GM12878 (cell line): ENCODE results near the gene PNMA6E. TPM values are rescaled to one million over a fixed set of nuclear protein-coding genes. Genes with fewer than 3 reads are reported as not detected.

Source experiments
- ATAC-seq: fragments of 200-7000 bp; cut with Tn5 transposase; 3 replicates; pipeline ENCODE4 v1.9.1; 2020; ENCODE audit warnings: mild to moderate bottlenecking, moderate library complexity
- BruUV-seq: library from RNA; stranded (reverse); fragments of 400-500 nt; replicated peaks from 2 replicates; lab custom pipeline; 2021; lab: Mats Ljungman, UMichigan
- CTCF ChIA-PET: fragments of 300-600 bp; sonication (Branson Sonifier 250); formaldehyde crosslinking; extraction: SDS; loops from one replicate; lab custom pipeline; 2021; ENCODE audit warnings: inconsistent platforms; lab: Yijun Ruan, JAX
- POLR2A ChIA-PET: fragments of 350-600 bp; formaldehyde crosslinking; extraction: SDS; loops from one replicate; lab custom pipeline; 2021; ENCODE audit warnings: inconsistent platforms; lab: Charles Lee
- RAD21 ChIA-PET: fragments of 300-600 bp; sonication (Branson Sonifier 250); formaldehyde crosslinking; loops from one replicate; lab custom pipeline; 2023; ENCODE audit warnings: antibody characterized with exemption; ENCODE audit not compliant: unreplicated experiment; lab: Charles Lee
- SMC1A ChIA-PET: fragments of 300-600 bp; sonication (Branson Sonifier 250); formaldehyde crosslinking; loops from one replicate; lab custom pipeline; 2023; ENCODE audit not compliant: unreplicated experiment, uncharacterized antibody; lab: Charles Lee
- DNase-seq: peaks from one replicate; pipeline ENCODE4 v3.0.0-alpha.2; 2011; ENCODE audit warnings: low read depth, low spot score
- FAIRE-seq: peaks from 3 replicates; lab custom pipeline; 2011; peaks lifted over from hg19 to GRCh38; lab: Jason Lieb, UNC
- H2AFZ ChIP-seq: 2 replicates; pipeline ENCODE4 v1.6.0; 2011; ENCODE audit warnings: low read depth, low read length, control low read depth; ENCODE audit not compliant: control insufficient read depth
- H3K27ac ChIP-seq: 2 replicates; pipeline ENCODE4 v1.5.1; 2011; ENCODE audit warnings: control low read depth; ENCODE audit not compliant: control insufficient read depth, insufficient read depth
- H3K27me3 ChIP-seq, 2 experiments: replicated peaks in 1 of 2; 2 replicates each; pipeline versions ENCODE4 v1.6.0 to v1.6.1; 2011; ENCODE audit warnings: low read length in 1 of 2; ENCODE audit not compliant: control insufficient read depth in 2 of 2, insufficient read depth in 2 of 2
- H3K36me3 ChIP-seq, 2 experiments: 2 replicates each; pipeline ENCODE4 v1.5.1; 2011; ENCODE audit warnings: low read length in 1 of 2; ENCODE audit not compliant: control insufficient read depth in 2 of 2, insufficient read depth in 2 of 2
- H3K4me1 ChIP-seq: 2 replicates; pipeline ENCODE4 v1.6.1; 2011; ENCODE audit warnings: mild to moderate bottlenecking, low read length, moderate library complexity, mixed read lengths; ENCODE audit not compliant: control insufficient read depth, insufficient read depth
- H3K4me2 ChIP-seq: 2 replicates; pipeline ENCODE4 v1.6.0; 2011; ENCODE audit warnings: control low read depth; ENCODE audit not compliant: control insufficient read depth, insufficient read depth
- H3K4me3 ChIP-seq: fragments of 200-600 bp; sonication (generic); 2 replicates; pipeline ENCODE4 v1.5.1; 2016
- H3K79me2 ChIP-seq: 2 replicates; pipeline ENCODE4 v1.6.0; 2011; ENCODE audit warnings: low read length; ENCODE audit not compliant: control insufficient read depth, insufficient read depth
- H3K9ac ChIP-seq: 2 replicates; pipeline ENCODE4 v1.8.0; 2011; ENCODE audit warnings: low read length, control low read depth, mixed read lengths; ENCODE audit not compliant: control insufficient read depth, insufficient read depth
- H3K9me3 ChIP-seq: replicated peaks from 3 replicates; pipeline ENCODE4 v1.5.1; 2011; ENCODE audit warnings: mild to moderate bottlenecking, low read length; ENCODE audit not compliant: control insufficient read depth, insufficient read depth
- H4K20me1 ChIP-seq: 2 replicates; pipeline ENCODE4 v1.6.0; 2011; ENCODE audit not compliant: control insufficient read depth, insufficient read depth
- CHD4 ChIP-seq: fragments of 200-600 bp; sonication (generic); IDR thresholded peaks from 2 replicates; pipeline ENCODE4 v1.6.1; 2016; ENCODE audit warnings: mild to moderate bottlenecking
- ESRRA ChIP-seq: IDR thresholded peaks from 2 replicates; pipeline ENCODE4 v1.6.1; 2012; ENCODE audit warnings: mild to moderate bottlenecking, low read length, improper control_type of control experiment
- HDAC6 ChIP-seq: fragments of 200-600 bp; sonication (generic); IDR thresholded peaks from one replicate; pipeline ENCODE4 v1.8.0; 2017; ENCODE audit warnings: antibody characterized with exemption; ENCODE audit not compliant: unreplicated experiment
- HDGF ChIP-seq: fragments of 450-650 bp; IDR thresholded peaks from 2 replicates; pipeline ENCODE4 v1.6.1; 2016; ENCODE audit warnings: antibody characterized with exemption
- IRF3 ChIP-seq: fragments of 450-650 bp; IDR thresholded peaks from 2 replicates; pipeline ENCODE4 v1.6.1; 2014; ENCODE audit warnings: mild to moderate bottlenecking
- MLLT1 ChIP-seq: fragments of 450-650 bp; IDR thresholded peaks from 2 replicates; pipeline ENCODE4 v1.6.1; 2016; ENCODE audit warnings: mild to moderate bottlenecking
- NFYA ChIP-seq: IDR thresholded peaks from 2 replicates; pipeline ENCODE4 v1.6.1; 2011; ENCODE audit warnings: low read depth, mild to moderate bottlenecking, low read length, improper control_type of control experiment, borderline replicate concordance
- RELB ChIP-seq: fragments of 450-650 bp; IDR thresholded peaks from 2 replicates; pipeline ENCODE4 v1.6.1; 2017; ENCODE audit warnings: low read depth, mild to moderate bottlenecking, moderate library complexity
- SIX5 ChIP-seq: IDR thresholded peaks from 2 replicates; pipeline ENCODE4 v1.6.1; 2011; ENCODE audit warnings: mild to moderate bottlenecking, low read depth, low read length, moderate library complexity; ENCODE audit not compliant: severe bottlenecking
- ZNF274 ChIP-seq: IDR thresholded peaks from one replicate; pipeline ENCODE4 v1.8.0; 2011; ENCODE audit not compliant: insufficient read length, insufficient read depth
- WGBS: methylation state at CpG from one replicate; pipeline ENCODE4 v1.1.6; 2016; ENCODE audit warnings: low lambda C conversion rate; ENCODE audit not compliant: insufficient replicate concordance, insufficient coverage; ENCODE audit errors: missing lambda C conversion rate; 5-methylcytosine and 5-hydroxymethylcytosine counted together
- in situ Hi-C: fragments of 300-500 bp; cut with MboI; formaldehyde crosslinking; loops from 9 replicates; pipeline ENCODE4 v1.14.3; 2018; ENCODE audit warnings: mixed read lengths
- intact Hi-C: fragments of 100-400 bp; cut with micrococcal nuclease; formaldehyde crosslinking; loops from one replicate; pipeline ENCODE4 v1.14.2; 2022; ENCODE audit not compliant: unreplicated experiment
- polyA plus RNA-seq, 11 experiments: library from polyadenylated mRNA; depleted of rRNA in 4 of 11; unstranded in 6 of 11; stranded (reverse) in 5 of 11; fragments of >200 nt; fragmentation: Nextera tagmentation in 4 of 11; fragmentation: Illumina TruSeq in 1 of 11; extraction: Ambion mirVana in 4 of 11; extraction: Trizol in 1 of 11; gene quantifications; 1 replicate in 1 of 11; 2 replicates in 10 of 11; pipeline versions ENCODE4 v1.2.1 to v1.2.3, GENCODE V29; 2011 to 2016; ENCODE audit warnings: inconsistent platforms in 2 of 11, missing spikeins in 2 of 11, low read depth in 1 of 11
- total RNA-seq, 4 experiments: library from RNA; depleted of rRNA in 3 of 4; stranded (reverse); fragments of >200 nt in 3 of 4; fragmentation: Illumina TruSeq in 1 of 4; extraction: Trizol in 1 of 4; gene quantifications; 2 replicates each; pipeline versions ENCODE4 v1.2.1 to v1.2.3, GENCODE V29; 2013 to 2021

The PNMA6E gene
- total and polyA plus RNA-seq, 10 of the 15 experiments (the other 5 are each of a cell fraction or from before 2014, with no cell fraction given), result not detected

- RAD21 ChIA-PET, result no interaction called here
- Histone ChIP-seq H4K20me1 (no peaks in the 10 kb centered on the region), H3K79me2 (no peaks in the 10 kb centered on the region), H3K9ac (no peak overlapping the region), H3K27ac (no peak overlapping the region), H3K4me1 (no peaks in the 10 kb centered on the region), H3K4me3 (no peak overlapping the region), H3K27me3 (no peaks in the 10 kb centered on the region), H3K9me3 (no peaks in the 10 kb centered on the region; the same call in 2 of the 3 replicates), H3K4me2 (no peak overlapping the region), H3K36me3 (no peaks in the 10 kb centered on the region), H2AFZ (no peak overlapping the region)
- 0% methylated on average over 3 of the region's 3 CpGs for WGBS
- SMC1A ChIA-PET, result no interaction called here
- CTCF ChIA-PET, result interaction anchor here (1.1 kb wide), 1 partner anchor 11 kb away, joined by 3 read pairs; no protein-coding TSS in a partner anchor
- in situ Hi-C loops, result no loop called here
- ATAC-seq, result no peak
- POLR2A ChIA-PET, result no interaction called here
- TF ChIP-seq CHD4 (no peak), NFYA (no peak)
- no TSS peak for BruUV-seq
- no peak for DNase-seq
- no peak for FAIRE-seq
- intact Hi-C loops, result no loop called here
These were observed 29.9 kb downstream of the PNMA6E start for GRCh38 chrX:153371256-153371655.

- Histone ChIP-seq H3K27me3 (no peaks in the 10 kb centered on the region), H3K9ac (no peak overlapping the region), H3K27ac (no peak overlapping the region), H4K20me1 (no peaks in the 10 kb centered on the region), H2AFZ (no peak overlapping the region; the same call in 1 of the 2 replicates), H3K4me2 (no peak overlapping the region), H3K9me3 (no peaks in the 10 kb centered on the region; the same call in 2 of the 3 replicates), H3K4me3 (no peak overlapping the region), H3K36me3 (no peaks in the 10 kb centered on the region), H3K4me1 (no peaks in the 10 kb centered on the region; the same call in 1 of the 2 replicates), H3K79me2 (no peaks in the 10 kb centered on the region)
- ChIA-PET POLR2A (no interaction called here), SMC1A (no interaction called here), RAD21 (no interaction called here), CTCF (interaction anchor here (1.1 kb wide), 1 partner anchor 11 kb away, joined by 3 read pairs; no protein-coding TSS in a partner anchor)
- FAIRE-seq (no peak), DNase-seq (no peak), ATAC-seq (no peak)
- TF ChIP-seq HDAC6 (no peak), MLLT1 (no peak), HDGF (no peak), NFYA (no peak), ZNF274 (no peak), RELB (no peak), CHD4 (no peak), ESRRA (no peak), SIX5 (no peak), IRF3 (no peak)
- no TSS peak for BruUV-seq
- intact Hi-C loops, result no loop called here
- in situ Hi-C loops, result no loop called here
- WGBS, result 11% methylated on average over 8 of the region's 8 CpGs
These were observed 30.7 kb downstream of the PNMA6E start for GRCh38 chrX:153370293-153371055.
